ENCODE results near the gene CDK4.

The CDK4 gene

DNA sequence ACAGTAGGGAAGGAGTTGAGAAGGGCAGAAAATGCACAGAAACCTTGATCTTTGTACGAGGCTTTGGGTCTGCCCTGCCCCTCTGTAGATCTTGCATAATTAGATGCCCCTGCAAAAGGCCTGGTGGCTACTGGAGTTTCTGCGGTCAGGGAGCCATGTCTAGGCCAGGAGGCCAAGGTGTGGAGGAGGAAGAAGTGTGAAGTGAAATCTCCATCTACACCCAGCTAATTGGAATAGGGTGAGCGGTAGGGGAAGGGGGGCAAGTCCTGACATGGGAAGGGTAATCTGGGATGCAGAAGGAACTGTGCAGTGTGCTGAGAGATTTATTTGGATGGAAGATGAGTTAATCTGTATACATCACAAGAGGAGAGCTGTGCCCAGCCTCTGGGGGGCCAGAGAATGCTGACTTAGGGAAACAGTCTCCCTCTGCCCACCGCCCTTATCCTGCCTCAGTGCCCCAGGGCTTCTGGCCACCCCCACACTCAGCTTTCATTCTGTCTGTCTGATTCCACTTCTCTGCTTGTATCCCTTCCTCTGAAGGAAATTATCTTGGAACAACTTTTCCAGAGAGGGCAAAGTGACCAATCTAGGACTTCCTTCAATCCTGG, 9.4 kb upstream of the CDK4 start:
- DNase-seq (ENCODE audit: low spot score) = no peak
- TF ChIP-seq, protein P1, sequence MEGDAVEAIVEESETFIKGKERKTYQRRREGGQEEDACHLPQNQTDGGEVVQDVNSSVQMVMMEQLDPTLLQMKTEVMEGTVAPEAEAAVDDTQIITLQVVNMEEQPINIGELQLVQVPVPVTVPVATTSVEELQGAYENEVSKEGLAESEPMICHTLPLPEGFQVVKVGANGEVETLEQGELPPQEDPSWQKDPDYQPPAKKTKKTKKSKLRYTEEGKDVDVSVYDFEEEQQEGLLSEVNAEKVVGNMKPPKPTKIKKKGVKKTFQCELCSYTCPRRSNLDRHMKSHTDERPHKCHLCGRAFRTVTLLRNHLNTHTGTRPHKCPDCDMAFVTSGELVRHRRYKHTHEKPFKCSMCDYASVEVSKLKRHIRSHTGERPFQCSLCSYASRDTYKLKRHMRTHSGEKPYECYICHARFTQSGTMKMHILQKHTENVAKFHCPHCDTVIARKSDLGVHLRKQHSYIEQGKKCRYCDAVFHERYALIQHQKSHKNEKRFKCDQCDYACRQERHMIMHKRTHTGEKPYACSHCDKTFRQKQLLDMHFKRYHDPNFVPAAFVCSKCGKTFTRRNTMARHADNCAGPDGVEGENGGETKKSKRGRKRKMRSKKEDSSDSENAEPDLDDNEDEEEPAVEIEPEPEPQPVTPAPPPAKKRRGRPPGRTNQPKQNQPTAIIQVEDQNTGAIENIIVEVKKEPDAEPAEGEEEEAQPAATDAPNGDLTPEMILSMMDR (IDR thresholded peaks at IDR 0.05) = no peak
- Histone ChIP-seq H3K4me3 (no peak overlapping the region), H3K27ac (no peak overlapping the region)

DNA sequence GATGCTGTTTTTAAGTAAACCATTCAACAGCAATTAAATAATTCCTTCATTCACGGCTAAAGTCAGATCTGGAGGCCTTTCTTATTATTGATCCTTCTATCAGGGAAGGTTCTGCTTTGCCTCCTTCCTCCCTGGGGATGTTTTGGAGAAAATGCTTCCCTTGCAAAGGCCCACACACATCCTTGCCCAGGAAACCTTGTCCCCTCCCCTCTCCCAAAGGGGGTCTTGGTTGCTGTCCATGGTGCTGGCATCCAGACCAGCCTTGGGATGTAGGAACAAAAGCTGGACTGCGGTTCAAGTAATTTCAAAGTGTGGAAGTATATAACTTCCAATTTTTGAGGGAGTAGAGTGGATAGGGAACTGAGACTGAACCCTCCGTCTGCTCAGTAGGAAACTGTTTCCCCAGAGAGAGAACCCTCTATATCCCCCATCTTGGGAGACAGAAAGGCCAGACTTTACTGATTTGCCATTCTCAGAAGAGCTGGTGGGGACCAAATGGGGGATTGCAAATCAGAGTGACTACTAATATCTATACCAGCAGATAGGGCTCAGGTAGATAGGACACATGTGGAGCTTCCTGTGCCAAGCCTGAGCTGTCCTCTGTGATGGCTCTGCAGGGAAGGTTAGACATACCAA, 8.4 kb upstream of the CDK4 start:
- Histone ChIP-seq H3K4me3 (no peak overlapping the region), H3K27ac (no peak overlapping the region)
- TF ChIP-seq, protein P1 (IDR thresholded peaks at IDR 0.05) = no peak
- DNase-seq (ENCODE audit: low spot score) = no peak

DNA sequence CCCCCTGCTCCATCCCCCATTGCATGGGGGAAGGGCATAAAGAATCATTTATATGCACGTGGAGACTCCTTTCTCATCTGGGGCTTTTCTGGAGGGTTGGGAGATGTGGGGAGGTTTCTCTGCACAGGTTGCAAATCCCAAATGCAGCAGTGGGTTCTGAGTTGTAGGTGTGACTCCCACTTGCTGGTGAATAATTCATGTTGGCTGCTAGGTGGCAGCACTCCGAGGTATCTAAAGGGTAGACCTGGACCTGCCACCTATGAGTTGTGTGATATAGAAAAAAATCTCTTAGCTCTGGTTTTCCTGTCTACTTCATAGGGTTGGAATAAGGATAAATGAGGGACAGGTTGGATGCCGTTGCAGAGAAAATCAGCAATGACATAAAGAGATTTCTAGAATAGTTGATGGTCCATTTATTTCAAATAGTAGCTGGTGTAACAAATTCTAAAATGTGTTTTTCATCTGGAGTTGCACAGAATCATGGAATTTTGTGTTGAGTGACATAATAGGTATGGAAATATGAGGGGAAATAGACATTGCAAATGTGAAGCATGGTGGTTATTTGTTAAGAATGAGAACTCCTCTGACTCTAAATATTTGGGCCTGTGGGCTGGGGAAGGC, 7.4 kb upstream of the CDK4 start:
- H3K4me3 ChIP-seq = no peak overlapping the region
- TF ChIP-seq, protein P1 (IDR thresholded peaks at IDR 0.05) = no peak
- no peak for DNase-seq (ENCODE audit: low spot score)
- H3K27ac ChIP-seq = no peak overlapping the region

DNA sequence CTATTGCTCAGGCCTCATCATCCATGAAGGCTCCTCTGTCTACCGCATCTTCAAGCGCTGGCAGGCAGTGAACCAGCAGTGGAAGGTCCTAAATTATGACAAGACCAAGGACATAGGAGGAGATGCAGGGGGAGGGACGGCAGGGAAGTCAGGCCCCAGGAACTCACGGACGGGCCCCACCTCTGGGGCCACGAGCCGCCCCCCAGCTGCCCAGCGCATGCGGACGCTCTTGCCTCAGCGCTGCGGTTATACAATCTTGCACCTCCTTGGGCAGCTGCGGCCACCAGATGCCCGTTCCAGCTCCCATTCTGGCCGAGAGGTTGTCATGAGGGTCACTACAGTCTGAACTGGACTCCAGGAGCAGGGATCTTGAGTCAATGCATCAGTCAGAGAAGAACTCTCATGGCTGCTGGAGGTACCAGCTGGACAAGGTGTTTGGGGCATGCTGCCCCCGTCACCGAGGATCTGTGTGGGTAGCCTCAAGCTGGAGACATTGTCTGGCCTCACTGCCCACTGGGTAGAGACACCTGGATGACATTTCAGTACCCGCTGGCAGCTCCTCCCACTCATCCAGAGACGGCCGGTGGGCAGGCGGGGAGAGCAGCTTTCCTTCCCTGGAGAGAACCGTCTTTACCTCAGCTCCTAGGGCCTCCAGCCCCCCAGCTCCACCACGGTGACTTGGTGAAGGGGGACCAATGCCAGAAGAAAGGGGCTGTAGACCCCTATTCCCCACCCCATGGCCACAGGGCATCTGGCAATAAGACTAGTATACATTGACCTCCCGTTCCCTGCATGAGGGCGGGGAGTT, 6.6 kb upstream of the CDK4 start:
- no peak overlapping the region for H3K4me3 ChIP-seq
- no peak for DNase-seq (ENCODE audit: low spot score)
- TF ChIP-seq, protein P1 (IDR thresholded peaks at IDR 0.05) = no peak
- H3K27ac ChIP-seq = no peak overlapping the region

DNA sequence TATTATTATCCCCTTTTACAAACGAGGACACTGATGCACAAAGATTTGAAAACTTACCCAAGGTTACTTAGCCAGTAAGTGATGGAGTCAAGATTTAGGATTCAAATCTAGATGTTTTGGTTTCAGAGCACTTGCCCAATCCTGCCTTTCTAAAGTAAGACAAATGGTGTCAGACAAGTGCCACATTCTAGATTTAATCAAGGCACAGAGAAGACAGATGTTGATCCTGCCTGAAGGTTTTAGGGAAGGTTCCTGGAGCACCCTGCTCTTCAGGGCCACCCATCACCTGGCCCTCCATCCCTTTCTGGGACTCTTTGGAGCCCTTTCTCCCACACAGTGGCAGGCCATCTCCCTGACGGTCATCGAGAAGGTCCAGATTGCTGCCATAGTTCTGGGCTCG, 5.7 kb upstream of the CDK4 start:
- TF ChIP-seq, protein P1 (IDR thresholded peaks at IDR 0.05) = no peak
- Histone ChIP-seq H3K27ac (no peak overlapping the region), H3K4me3 (no peak overlapping the region)
- no peak for DNase-seq (ENCODE audit: low spot score)

DNA sequence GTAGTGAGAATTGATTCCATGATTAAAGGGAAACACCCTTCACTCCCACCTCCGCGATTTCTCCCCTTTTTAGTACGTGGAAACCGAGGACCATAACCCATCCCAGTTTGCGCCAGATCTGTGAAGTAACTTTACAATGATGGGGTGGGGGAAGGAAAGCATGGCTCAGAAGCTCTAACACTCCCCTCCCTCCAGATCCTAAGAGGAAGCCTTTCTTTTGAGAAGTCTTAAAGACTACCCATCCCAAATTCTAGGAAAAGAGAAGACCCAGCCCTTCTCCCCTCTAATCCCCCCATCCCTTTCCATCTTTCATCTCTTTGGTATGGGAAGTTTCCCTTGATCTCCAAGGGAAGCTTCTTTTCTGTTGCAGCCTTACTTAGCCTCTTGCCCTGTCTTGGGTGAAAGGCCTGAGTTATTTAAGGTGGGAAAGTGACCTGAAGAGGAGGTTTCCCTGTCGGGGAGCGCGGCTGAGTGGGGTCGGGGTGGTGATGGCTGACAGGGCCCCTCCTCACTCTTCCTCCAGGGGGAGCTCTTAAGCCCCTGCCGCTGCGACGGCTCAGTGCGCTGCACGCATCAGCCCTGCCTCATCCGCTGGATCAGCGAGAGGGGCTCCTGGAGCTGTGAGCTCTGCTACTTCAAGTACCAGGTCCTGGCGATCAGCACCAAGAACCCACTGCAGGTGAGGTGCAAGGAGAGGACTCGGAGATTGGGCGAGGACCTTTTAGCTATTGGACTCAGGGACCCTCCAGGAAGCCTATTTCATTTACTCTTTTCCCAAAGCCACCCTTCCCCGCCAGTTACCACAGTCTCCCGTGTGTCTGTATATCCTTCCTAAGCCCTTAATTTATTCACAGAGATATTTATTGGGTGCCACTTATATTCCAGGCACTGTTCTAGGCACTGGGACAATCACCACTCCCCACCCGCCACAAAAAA, 4.6 kb upstream of the CDK4 start:
- TF ChIP-seq, protein P1 (IDR thresholded peaks at IDR 0.05) = no peak
- DNase-seq (ENCODE audit: low spot score) = no peak
- Histone ChIP-seq H3K27ac (no peak overlapping the region), H3K4me3 (peak overlapping the region; percentile 8)

Data from coronary artery (tissue), 2 donors.